HEK293 (cell line): Measurements from ENCODE around the gene SNAP47.

Source experiments
- CTCF ChIA-PET: fragments of 350-600 bp; formaldehyde crosslinking; extraction: SDS; loops from one replicate; lab custom pipeline; 2021; ENCODE audit warnings: antibody characterized with exemption; lab: Yijun Ruan, JAX
- POLR2A ChIA-PET: fragments of 300-600 bp; formaldehyde crosslinking; extraction: SDS; loops from one replicate; lab custom pipeline; 2020; ENCODE audit warnings: antibody characterized with exemption, inconsistent platforms; lab: Yijun Ruan, JAX
- H3K27ac ChIP-seq: fragments of 200-500 bp; sonication (Bioruptor generic); 2 replicates; pipeline ENCODE4 v1.5.1; 2014; ENCODE audit warnings: low read depth, low read length, control low read depth, inconsistent platforms; ENCODE audit errors: extremely low read depth
- H3K36me3 ChIP-seq, 2 experiments: fragments of 200-500 bp in 1 of 2; sonication (Bioruptor generic) in 1 of 2; 1 replicate in 1 of 2; 2 replicates in 1 of 2; pipeline ENCODE4 v1.5.1; 2014 to 2017; ENCODE audit warnings: inconsistent platforms in 2 of 2, low read length in 2 of 2; ENCODE audit not compliant: control insufficient read depth in 2 of 2, insufficient read depth in 1 of 2
- H3K4me1 ChIP-seq: fragments of 200-500 bp; sonication (Bioruptor generic); 2 replicates; pipeline ENCODE4 v1.5.1; 2014; ENCODE audit warnings: mild to moderate bottlenecking, low read length, inconsistent platforms; ENCODE audit not compliant: control insufficient read depth, insufficient read depth
- H3K4me3 ChIP-seq: 2 replicates; pipeline ENCODE4 v1.5.1; 2011; ENCODE audit warnings: low read depth, mild to moderate bottlenecking, control low read depth, low read length, moderate library complexity
- H3K9me3 ChIP-seq: fragments of 200-500 bp; sonication (Bioruptor generic); 2 replicates; pipeline ENCODE4 v1.5.1; 2014; ENCODE audit warnings: low read depth, low read length, inconsistent platforms; ENCODE audit not compliant: control insufficient read depth, insufficient read depth
- GLI4 ChIP-seq: fragments of 450-650 bp; formaldehyde crosslinking; IDR thresholded peaks from 2 replicates; pipeline ENCODE4 v1.5.1; 2016; ENCODE audit warnings: missing biosample characterization, missing genetic modification characterization
- GLIS1 ChIP-seq: fragments of 450-650 bp; formaldehyde crosslinking; IDR thresholded peaks from 2 replicates; pipeline ENCODE4 v1.5.1; 2016; ENCODE audit warnings: missing biosample characterization, missing genetic modification characterization
- MYNN ChIP-seq: fragments of 450-650 bp; formaldehyde crosslinking; IDR thresholded peaks from 2 replicates; pipeline ENCODE4 v1.5.1; 2016; ENCODE audit warnings: missing biosample characterization, missing genetic modification characterization, borderline replicate concordance
- PRDM4 ChIP-seq: fragments of 450-650 bp; formaldehyde crosslinking; IDR thresholded peaks from 2 replicates; pipeline ENCODE4 v1.5.1; 2017; ENCODE audit warnings: missing biosample characterization, missing genetic modification characterization
- SCRT2 ChIP-seq: fragments of 450-650 bp; formaldehyde crosslinking; IDR thresholded peaks from 2 replicates; pipeline ENCODE4 v1.5.1; 2016; ENCODE audit warnings: missing biosample characterization, missing genetic modification characterization
- SETDB1 ChIP-seq: IDR thresholded peaks from one replicate; pipeline ENCODE4 v1.6.1; 2017; ENCODE audit warnings: mild to moderate bottlenecking, low read length, moderate library complexity, mixed read lengths; ENCODE audit not compliant: insufficient read length
- ZFHX2 ChIP-seq: fragments of 450-650 bp; formaldehyde crosslinking; conservative IDR thresholded peaks from 2 replicates; pipeline ENCODE4 v1.5.1; 2016; ENCODE audit warnings: missing biosample characterization, missing genetic modification characterization
- ZFP37 ChIP-seq: fragments of 450-650 bp; formaldehyde crosslinking; IDR thresholded peaks from 2 replicates; pipeline ENCODE4 v1.5.1; 2016; ENCODE audit warnings: missing biosample characterization, missing genetic modification characterization
- ZNF148 ChIP-seq: fragments of 450-650 bp; formaldehyde crosslinking; IDR thresholded peaks from 2 replicates; pipeline ENCODE4 v1.5.0; 2017; ENCODE audit warnings: missing biosample characterization, missing genetic modification characterization, borderline replicate concordance
- ZNF157 ChIP-seq: fragments of 450-650 bp; formaldehyde crosslinking; IDR thresholded peaks from 2 replicates; pipeline ENCODE4 v1.5.1; 2016; ENCODE audit warnings: missing biosample characterization, missing genetic modification characterization
- ZNF214 ChIP-seq: fragments of 450-650 bp; formaldehyde crosslinking; IDR thresholded peaks from 2 replicates; pipeline ENCODE4 v1.5.1; 2017; ENCODE audit warnings: missing biosample characterization, mild to moderate bottlenecking, missing genetic modification characterization, borderline replicate concordance
- ZNF248 ChIP-seq: fragments of 450-650 bp; formaldehyde crosslinking; IDR thresholded peaks from 2 replicates; pipeline ENCODE4 v1.5.1; 2017; ENCODE audit warnings: missing biosample characterization, missing genetic modification characterization
- ZNF280C ChIP-seq: fragments of 450-650 bp; formaldehyde crosslinking; IDR thresholded peaks from 2 replicates; pipeline ENCODE4 v1.5.1; 2016; ENCODE audit warnings: missing biosample characterization, missing genetic modification characterization
- ZNF292 ChIP-seq: fragments of 450-650 bp; formaldehyde crosslinking; IDR thresholded peaks from 2 replicates; pipeline ENCODE4 v1.5.1; 2016; ENCODE audit warnings: low read depth, missing biosample characterization, missing genetic modification characterization, borderline replicate concordance
- ZNF426 ChIP-seq: fragments of 450-650 bp; formaldehyde crosslinking; IDR thresholded peaks from 2 replicates; pipeline ENCODE4 v1.5.1; 2017; ENCODE audit warnings: missing biosample characterization, missing genetic modification characterization, mild to moderate bottlenecking, inconsistent platforms, moderate library complexity
- ZNF558 ChIP-seq: fragments of 450-650 bp; formaldehyde crosslinking; IDR thresholded peaks from 2 replicates; pipeline ENCODE4 v1.5.1; 2016; ENCODE audit warnings: missing biosample characterization, missing genetic modification characterization
- ZNF624 ChIP-seq: fragments of 450-650 bp; formaldehyde crosslinking; IDR thresholded peaks from 2 replicates; pipeline ENCODE4 v1.5.1; 2017; ENCODE audit warnings: missing biosample characterization, missing genetic modification characterization
- ZNF692 ChIP-seq: fragments of 450-650 bp; formaldehyde crosslinking; IDR thresholded peaks from 2 replicates; pipeline ENCODE4 v1.5.1; 2016; ENCODE audit warnings: missing biosample characterization, missing genetic modification characterization
- ZNF701 ChIP-seq: fragments of 450-650 bp; formaldehyde crosslinking; IDR thresholded peaks from 2 replicates; pipeline ENCODE4 v1.5.1; 2016; ENCODE audit warnings: missing biosample characterization, missing genetic modification characterization
- ZSCAN4 ChIP-seq: fragments of 450-650 bp; formaldehyde crosslinking; IDR thresholded peaks from 2 replicates; pipeline ENCODE4 v1.5.1; 2017; ENCODE audit warnings: missing biosample characterization, missing genetic modification characterization

Gene SNAP47

GRCh38 chr1:227823537-227823936 is 88.3 kb downstream of the SNAP47 start:
- Histone ChIP-seq H3K36me3 (no peaks in the 10 kb centered on the region), H3K27ac (no peak overlapping the region), H3K4me3 (no peak overlapping the region), H3K9me3 (no peaks in the 10 kb centered on the region; the same call in 1 of the 2 replicates), H3K4me1 (no peaks in the 10 kb centered on the region)
- ChIA-PET POLR2A (no interaction called here), CTCF (interaction anchor here (0.6 kb wide), 1 partner anchor 351 kb away, joined by 3 read pairs; no protein-coding TSS in a partner anchor)
- TF ChIP-seq ZNF248, result no peak
- no peak for TF ChIP-seq PRDM4 (tag by site-specific recombination)
- no peak for TF ChIP-seq ZNF692
- no peak for TF ChIP-seq ZNF214 (tag by site-specific recombination)
- no peak for TF ChIP-seq ZNF157 (tag by site-specific recombination)
- no peak for TF ChIP-seq ZNF558
- TF ChIP-seq ZNF280C (tag by site-specific recombination), result no peak
- TF ChIP-seq GLI4 (tag by site-specific recombination), result no peak
- TF ChIP-seq ZNF426, result no peak
- no peak for TF ChIP-seq ZSCAN4 (tag by site-specific recombination)
- no peak for TF ChIP-seq ZNF624 (tag by site-specific recombination)
- no peak for TF ChIP-seq ZFHX2 (tag by site-specific recombination)
- no peak for TF ChIP-seq ZNF148
- no peak for TF ChIP-seq GLIS1
- TF ChIP-seq SCRT2 (tag by site-specific recombination), result no peak
- TF ChIP-seq SETDB1, result no peak
- TF ChIP-seq ZFP37, result no peak
- TF ChIP-seq MYNN, result no peak
- no peak for TF ChIP-seq ZNF701 (tag by site-specific recombination)
- TF ChIP-seq ZNF292 (tag by site-specific recombination), result no peak
